ENCODE data around the gene TRIM34.
"Not testable (repeated sequence)": the region's sequence is repeated elsewhere in the genome, so short reads cannot be mapped to it uniquely, and the experiment has no call there.

The TRIM34 gene

DNA sequence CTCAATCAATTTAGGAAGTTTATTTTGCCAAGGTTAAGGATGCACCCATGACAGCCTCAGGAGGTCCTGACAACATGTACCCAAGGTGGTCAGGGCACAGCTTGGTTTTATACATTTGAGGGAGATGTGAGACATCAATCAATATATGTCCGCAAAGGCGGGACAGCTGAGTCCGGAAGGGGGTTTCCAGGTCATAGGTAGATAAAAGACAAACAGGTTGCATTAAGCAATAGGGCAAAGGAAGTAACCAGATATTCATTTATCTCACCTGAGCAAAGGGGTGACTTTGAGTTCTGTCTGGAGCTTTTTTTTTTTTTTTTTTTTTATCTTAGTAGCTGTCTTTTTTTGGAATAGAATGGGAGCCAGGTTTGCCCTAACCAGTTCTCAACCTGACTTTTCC lies 2.0 kb upstream of the TRIM34 start:
- peaks cover 29% of the 10 kb centered on the region for H3K4me1 ChIP-seq (ENCODE audit: insufficient read depth, low read length)
- H3K9ac ChIP-seq (ENCODE audit: low read length) = no peak overlapping the region
- H3K9me3 ChIP-seq (ENCODE audit: low read length) = no peaks in the 10 kb centered on the region
- no peaks in the 10 kb centered on the region for H3K36me3 ChIP-seq (ENCODE audit: insufficient read depth, low read length)
- H3K27me3 ChIP-seq (ENCODE audit: control insufficient read depth in 1 of 2, insufficient read depth in 2 of 2, low read length in 2 of 2) = no peaks in the 10 kb centered on the region
- H3K27ac ChIP-seq (ENCODE audit: low read depth, low read length) = no peak overlapping the region
- H3K4me3 ChIP-seq (ENCODE audit: low read depth in 1 of 2, low read length in 2 of 2) = no peak overlapping the region

DNA sequence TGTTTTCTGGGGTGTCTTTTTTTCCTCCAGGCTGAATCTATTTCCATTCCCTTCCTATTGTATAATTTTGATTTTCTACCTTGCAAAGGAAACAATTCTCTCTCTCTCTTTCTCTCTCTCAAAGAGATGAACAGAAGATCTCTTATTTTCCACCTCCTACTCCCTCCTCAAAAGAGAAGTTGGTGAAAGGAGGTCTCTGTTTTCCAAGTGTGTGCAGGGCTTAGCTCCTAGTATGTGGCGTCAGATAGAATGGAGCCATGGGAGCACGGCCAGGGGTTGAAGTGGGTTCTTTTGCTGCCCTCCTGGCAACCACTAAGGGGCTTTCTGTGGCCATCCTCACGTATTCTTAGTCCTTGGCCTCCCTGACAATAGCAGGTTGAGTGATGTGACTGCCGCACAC lies 480 bp downstream of the TRIM34 start:
- Histone ChIP-seq H3K9me3 (ENCODE audit: low read length) (no peaks in the 10 kb centered on the region), H3K27ac (ENCODE audit: low read depth, low read length) (peak overlapping the region; percentile 71)

DNA sequence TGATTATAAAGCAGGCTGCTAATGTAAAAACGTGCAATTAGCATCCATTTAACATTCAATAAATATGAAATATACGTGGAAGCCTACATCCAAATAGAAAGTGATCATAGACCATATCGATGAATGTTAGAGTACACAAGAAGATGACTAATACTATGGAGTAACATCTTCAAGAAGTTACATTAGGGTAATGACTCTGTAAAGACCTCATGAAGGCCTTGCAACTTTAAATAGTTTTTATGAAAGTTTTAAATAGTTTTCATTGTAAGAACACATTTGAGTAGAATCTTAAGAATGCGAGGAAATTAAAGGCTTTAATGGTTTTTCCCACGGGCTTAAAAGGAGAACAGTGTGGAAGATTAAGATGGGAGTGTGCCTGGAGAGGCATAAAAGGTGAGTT lies 1.4 kb downstream of the TRIM34 start:
- Histone ChIP-seq H3K4me1 (ENCODE audit: insufficient read depth, low read length) (peaks cover 21% of the 10 kb centered on the region), H3K9me3 (ENCODE audit: low read length) (no peaks in the 10 kb centered on the region), H3K27me3 (ENCODE audit: control insufficient read depth in 1 of 2, insufficient read depth in 2 of 2, low read length in 2 of 2) (no peaks in the 10 kb centered on the region), H3K27ac (ENCODE audit: low read depth, low read length) (no peak overlapping the region), H3K9ac (ENCODE audit: low read length) (no peak overlapping the region), H3K36me3 (ENCODE audit: insufficient read depth, low read length) (no peaks in the 10 kb centered on the region), H3K4me3 (ENCODE audit: low read depth in 1 of 2, low read length in 2 of 2) (no peak overlapping the region)

More for the DNA sequence above, 480 bp downstream of the TRIM34 start:
- Histone ChIP-seq H3K27me3 (ENCODE audit: control insufficient read depth in 1 of 2, insufficient read depth in 2 of 2, low read length in 2 of 2) (no peaks in the 10 kb centered on the region), H3K4me1 (ENCODE audit: insufficient read depth, low read length) (peaks cover 29% of the 10 kb centered on the region), H3K9ac (ENCODE audit: low read length) (peak overlapping the region; percentile 43), H3K36me3 (ENCODE audit: insufficient read depth, low read length) (no peaks in the 10 kb centered on the region), H3K4me3 (ENCODE audit: low read depth in 1 of 2, low read length in 2 of 2) (peak overlapping the region; percentile 33 to 82)

DNA sequence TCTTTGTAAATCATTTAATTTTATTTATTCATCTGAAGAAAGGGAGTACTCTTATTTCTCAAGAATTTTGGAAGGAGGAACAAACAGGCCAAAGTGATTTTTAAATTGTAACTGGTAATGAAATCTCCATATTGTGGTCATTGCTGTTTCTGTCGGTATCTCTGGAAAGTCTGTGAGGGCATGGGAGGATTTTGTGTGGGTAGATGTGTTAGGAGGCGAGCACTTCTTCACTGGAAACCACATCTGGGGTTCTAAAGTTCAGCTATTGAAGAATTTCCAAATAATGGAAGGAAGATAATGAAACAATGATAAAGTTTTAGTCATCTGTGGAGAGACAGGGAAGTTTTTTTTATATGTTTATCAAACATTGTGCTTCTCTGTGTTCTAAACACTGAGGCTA lies 6.6 kb downstream of the TRIM34 start:
- Histone ChIP-seq H3K27ac (ENCODE audit: low read depth, low read length) (no peak overlapping the region), H3K36me3 (ENCODE audit: insufficient read depth, low read length) (peaks cover 12% of the 10 kb centered on the region), H3K4me3 (ENCODE audit: low read depth in 1 of 2, low read length in 2 of 2) (no peak overlapping the region), H3K9me3 (ENCODE audit: low read length) (no peaks in the 10 kb centered on the region), H3K27me3 (ENCODE audit: control insufficient read depth in 1 of 2, insufficient read depth in 2 of 2, low read length in 2 of 2) (no peaks in the 10 kb centered on the region), H3K9ac (ENCODE audit: low read length) (no peak overlapping the region), H3K4me1 (ENCODE audit: insufficient read depth, low read length) (no peaks in the 10 kb centered on the region)

DNA sequence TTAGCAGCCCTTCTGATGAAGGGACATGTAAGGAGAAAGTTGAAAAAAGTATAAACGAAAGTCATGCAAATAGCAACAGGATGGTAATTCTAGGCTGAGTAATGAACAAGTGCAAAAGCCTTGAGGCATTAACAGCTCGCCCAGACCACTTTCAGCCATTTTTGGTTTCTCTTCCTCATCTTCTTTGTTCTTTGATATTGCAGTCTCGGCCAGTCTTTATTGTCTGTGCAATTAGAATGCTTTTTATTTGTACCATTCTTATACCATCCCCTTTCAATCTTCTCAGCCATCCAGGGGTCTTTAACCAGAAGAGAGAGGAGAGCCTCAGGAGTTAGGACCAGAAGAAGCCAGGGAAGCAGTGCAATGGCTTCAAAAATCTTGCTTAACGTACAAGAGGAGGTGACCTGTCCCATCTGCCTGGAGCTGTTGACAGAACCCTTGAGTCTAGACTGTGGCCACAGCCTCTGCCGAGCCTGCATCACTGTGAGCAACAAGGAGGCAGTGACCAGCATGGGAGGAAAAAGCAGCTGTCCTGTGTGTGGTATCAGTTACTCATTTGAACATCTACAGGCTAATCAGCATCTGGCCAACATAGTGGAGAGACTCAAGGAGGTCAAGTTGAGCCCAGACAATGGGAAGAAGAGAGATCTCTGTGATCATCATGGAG lies 7.3 kb downstream of the TRIM34 start:
- no peaks in the 10 kb centered on the region for H3K4me1 ChIP-seq (ENCODE audit: insufficient read depth, low read length)
- peaks cover 12% of the 10 kb centered on the region for H3K36me3 ChIP-seq (ENCODE audit: insufficient read depth, low read length)
- no peak overlapping the region for H3K4me3 ChIP-seq (ENCODE audit: low read depth in 1 of 2, low read length in 2 of 2)
- no peak overlapping the region for H3K27ac ChIP-seq (ENCODE audit: low read depth, low read length)
- H3K9ac ChIP-seq (ENCODE audit: low read length) = no peak overlapping the region
- H3K27me3 ChIP-seq (ENCODE audit: control insufficient read depth in 1 of 2, insufficient read depth in 2 of 2, low read length in 2 of 2) = no peaks in the 10 kb centered on the region
- no peaks in the 10 kb centered on the region for H3K9me3 ChIP-seq (ENCODE audit: low read length)

DNA sequence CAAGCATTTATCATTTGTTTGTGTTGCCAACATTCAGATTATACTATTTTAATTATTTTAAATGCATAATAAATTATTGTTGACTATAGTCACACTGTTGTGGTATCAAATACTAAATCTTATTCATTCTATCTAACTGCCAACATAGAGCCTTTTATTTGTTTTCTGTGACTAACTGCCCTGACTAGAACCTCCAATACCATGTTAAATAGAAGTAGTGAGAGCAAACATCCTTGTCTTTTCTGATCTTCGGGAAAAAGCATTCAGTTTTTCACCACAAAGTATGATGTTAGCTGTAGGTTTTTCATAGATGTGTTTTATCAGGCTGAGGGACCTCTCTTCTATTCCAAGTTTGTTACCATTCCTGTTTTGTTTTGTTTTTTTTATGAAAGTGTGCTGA lies 15.2 kb downstream of the TRIM34 start:
- no peak overlapping the region for H3K9ac ChIP-seq (ENCODE audit: low read length)
- no peak overlapping the region for H3K27ac ChIP-seq (ENCODE audit: low read depth, low read length)
- no peak overlapping the region for H3K4me3 ChIP-seq (ENCODE audit: low read depth in 1 of 2, low read length in 2 of 2)
- H3K4me1 ChIP-seq (ENCODE audit: insufficient read depth, low read length) = no peaks in the 10 kb centered on the region
- H3K9me3 ChIP-seq (ENCODE audit: low read length) = no peaks in the 10 kb centered on the region
- peaks cover 11% of the 10 kb centered on the region for H3K36me3 ChIP-seq (ENCODE audit: insufficient read depth, low read length)
- no peaks in the 10 kb centered on the region for H3K27me3 ChIP-seq (ENCODE audit: control insufficient read depth in 1 of 2, insufficient read depth in 2 of 2, low read length in 2 of 2)

DNA sequence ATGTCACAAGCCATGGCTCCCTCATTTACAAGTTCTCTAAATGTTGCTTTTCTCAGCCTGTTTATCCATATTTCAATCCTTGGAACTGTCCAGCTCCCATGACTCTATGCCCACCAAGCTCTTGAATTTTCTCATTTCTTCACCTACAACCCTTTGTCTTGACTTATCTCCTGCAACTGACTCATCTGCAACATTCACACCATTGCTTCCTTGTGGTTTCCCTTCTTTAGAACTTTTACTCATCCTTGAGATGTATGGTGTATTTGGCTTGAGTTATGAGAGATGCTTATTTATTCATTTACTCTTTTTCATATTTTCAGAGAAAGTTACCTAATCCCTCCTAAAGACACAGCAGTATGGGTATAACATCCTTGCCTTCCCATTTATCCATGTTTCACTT lies 18.8 kb downstream of the TRIM34 start:
- Histone ChIP-seq H3K9me3 (ENCODE audit: low read length) (no peaks in the 10 kb centered on the region), H3K9ac (ENCODE audit: low read length) (no peak overlapping the region), H3K27ac (ENCODE audit: low read depth, low read length) (no peak overlapping the region), H3K4me1 (ENCODE audit: insufficient read depth, low read length) (no peaks in the 10 kb centered on the region), H3K27me3 (ENCODE audit: control insufficient read depth in 1 of 2, insufficient read depth in 2 of 2, low read length in 2 of 2) (no peaks in the 10 kb centered on the region), H3K36me3 (ENCODE audit: insufficient read depth, low read length) (peaks cover 10% of the 10 kb centered on the region), H3K4me3 (ENCODE audit: low read depth in 1 of 2, low read length in 2 of 2) (no peak overlapping the region)

DNA sequence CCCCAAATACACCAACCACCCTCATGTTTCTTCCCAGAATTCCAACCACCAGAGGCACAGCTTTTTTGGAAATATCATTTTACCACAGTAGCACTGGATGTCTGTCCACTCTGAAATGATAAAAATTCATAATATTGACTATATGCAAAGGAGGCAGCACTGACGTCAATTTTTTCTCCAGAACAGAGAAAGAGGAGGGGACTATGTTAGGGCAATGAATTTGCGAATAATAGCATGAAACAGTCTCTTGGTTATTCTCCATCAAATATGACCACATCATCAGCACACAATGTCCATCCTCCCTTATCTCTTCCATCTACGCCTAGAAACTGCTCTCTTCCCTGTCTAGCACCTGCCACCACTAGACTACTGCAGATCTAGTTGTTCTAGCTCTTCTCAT lies 21.3 kb downstream of the TRIM34 start:
- Histone ChIP-seq H3K4me1 (ENCODE audit: insufficient read depth, low read length) (no peaks in the 10 kb centered on the region), H3K9me3 (ENCODE audit: low read length) (no peaks in the 10 kb centered on the region), H3K9ac (ENCODE audit: low read length) (no peak overlapping the region), H3K36me3 (ENCODE audit: insufficient read depth, low read length) (peaks cover 10% of the 10 kb centered on the region), H3K27ac (ENCODE audit: low read depth, low read length) (no peak overlapping the region), H3K4me3 (ENCODE audit: low read depth in 1 of 2, low read length in 2 of 2) (no peak overlapping the region), H3K27me3 (ENCODE audit: control insufficient read depth in 1 of 2, insufficient read depth in 2 of 2, low read length in 2 of 2) (no peaks in the 10 kb centered on the region)

DNA sequence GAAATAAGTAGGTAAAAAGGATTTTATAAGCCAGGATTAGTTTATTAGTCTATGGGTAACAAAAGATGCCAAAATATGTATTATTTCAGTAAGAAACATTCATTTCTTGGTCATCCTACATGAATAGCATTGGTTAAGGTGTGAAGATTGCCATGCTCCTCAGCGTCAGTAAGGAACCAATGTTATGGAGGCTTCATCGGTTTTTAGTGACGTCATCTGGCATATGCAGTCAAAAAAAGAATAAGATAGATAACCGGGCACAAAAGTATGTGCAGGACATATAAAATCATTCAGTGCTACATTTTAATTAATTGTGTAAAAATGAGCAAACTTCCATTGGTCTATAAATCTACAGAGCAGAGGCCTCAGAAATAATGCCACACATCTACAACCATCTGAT lies 30.7 kb downstream of the TRIM34 start:
- Histone ChIP-seq H3K36me3 (ENCODE audit: insufficient read depth, low read length) (no peaks in the 10 kb centered on the region), H3K9me3 (ENCODE audit: low read length) (no peaks in the 10 kb centered on the region), H3K27me3 (ENCODE audit: control insufficient read depth in 1 of 2, insufficient read depth in 2 of 2, low read length in 2 of 2) (no peaks in the 10 kb centered on the region), H3K4me3 (ENCODE audit: low read depth in 1 of 2, low read length in 2 of 2) (no peak overlapping the region), H3K9ac (ENCODE audit: low read length) (no peak overlapping the region), H3K27ac (ENCODE audit: low read depth, low read length) (no peak overlapping the region), H3K4me1 (ENCODE audit: insufficient read depth, low read length) (no peaks in the 10 kb centered on the region)

DNA sequence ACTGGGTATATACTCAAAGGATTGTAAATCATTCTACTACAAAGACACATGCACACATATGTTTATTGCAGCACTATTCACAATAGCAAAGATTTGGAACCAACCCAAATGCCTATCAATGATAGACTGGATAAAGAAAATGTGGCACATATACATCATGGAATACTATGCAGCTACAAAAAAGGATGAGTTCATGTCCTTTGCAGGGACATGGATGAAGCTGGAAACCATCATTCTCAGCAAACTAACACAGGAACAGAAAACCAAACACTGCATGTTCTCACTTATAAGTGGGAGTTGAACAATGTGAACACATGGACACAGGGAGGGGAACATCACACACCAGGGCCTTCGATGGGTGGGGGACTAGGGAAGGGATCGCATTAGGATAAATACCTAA lies 32.2 kb downstream of the TRIM34 start:
- not testable (repeated sequence) for H3K4me3 ChIP-seq (ENCODE audit: low read depth in 1 of 2, low read length in 2 of 2); H3K9ac ChIP-seq (ENCODE audit: low read length)

DNA sequence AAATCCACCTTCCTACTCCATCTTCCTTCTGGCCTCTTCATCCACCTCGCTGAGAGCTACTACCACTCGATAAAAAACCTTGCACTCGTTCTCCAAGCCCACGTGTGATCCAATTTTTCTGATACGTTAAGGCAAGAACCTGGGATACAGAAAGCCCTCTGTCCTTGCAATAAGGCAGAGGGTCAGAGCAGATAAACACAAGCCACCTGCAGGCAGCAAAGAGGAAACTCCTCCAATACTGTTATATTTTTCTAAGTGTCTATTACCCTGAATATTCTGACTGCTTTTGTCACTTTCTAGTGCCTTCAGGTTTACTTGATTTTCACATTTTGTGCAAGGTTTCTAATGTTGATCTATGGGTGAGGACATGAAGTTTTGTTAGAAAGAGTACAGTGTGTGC lies 33.5 kb downstream of the TRIM34 start:
- Histone ChIP-seq H3K4me1 (ENCODE audit: insufficient read depth, low read length) (no peaks in the 10 kb centered on the region), H3K4me3 (ENCODE audit: low read depth in 1 of 2, low read length in 2 of 2) (no peak overlapping the region), H3K9me3 (ENCODE audit: low read length) (no peaks in the 10 kb centered on the region), H3K27ac (ENCODE audit: low read depth, low read length) (no peak overlapping the region), H3K36me3 (ENCODE audit: insufficient read depth, low read length) (no peaks in the 10 kb centered on the region), H3K27me3 (ENCODE audit: control insufficient read depth in 1 of 2, insufficient read depth in 2 of 2, low read length in 2 of 2) (no peaks in the 10 kb centered on the region), H3K9ac (ENCODE audit: low read length) (no peak overlapping the region)

More for the DNA sequence above, 32.2 kb downstream of the TRIM34 start:
- not testable (repeated sequence) for H3K27me3 ChIP-seq (ENCODE audit: control insufficient read depth in 1 of 2, insufficient read depth in 2 of 2, low read length in 2 of 2); H3K9me3 ChIP-seq (ENCODE audit: low read length); H3K4me1 ChIP-seq (ENCODE audit: insufficient read depth, low read length); H3K27ac ChIP-seq (ENCODE audit: low read depth, low read length); H3K36me3 ChIP-seq (ENCODE audit: insufficient read depth, low read length)

DNA sequence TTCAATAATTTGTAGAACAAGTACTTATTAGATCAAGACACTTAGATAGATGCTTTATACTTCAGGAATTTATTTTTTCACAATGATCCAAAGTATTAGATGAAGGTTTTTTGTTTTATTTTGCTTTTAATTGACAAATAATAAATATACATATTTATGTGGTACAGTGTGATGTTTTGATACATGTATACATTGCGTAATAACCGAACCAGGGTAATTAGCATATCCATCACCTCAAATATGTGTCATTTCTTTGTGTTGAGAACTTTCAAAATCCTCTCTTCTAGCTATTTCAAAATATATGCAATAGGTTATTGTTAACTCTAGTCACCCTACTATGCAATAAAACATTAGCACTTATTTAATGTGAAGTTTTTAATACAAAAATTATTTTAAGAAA lies 38.7 kb downstream of the TRIM34 start:
- Histone ChIP-seq H3K4me3 (ENCODE audit: low read depth in 1 of 2, low read length in 2 of 2) (no peak overlapping the region), H3K9me3 (ENCODE audit: low read length) (no peaks in the 10 kb centered on the region), H3K27me3 (ENCODE audit: control insufficient read depth in 1 of 2, insufficient read depth in 2 of 2, low read length in 2 of 2) (no peaks in the 10 kb centered on the region), H3K27ac (ENCODE audit: low read depth, low read length) (no peak overlapping the region), H3K9ac (ENCODE audit: low read length) (no peak overlapping the region), H3K36me3 (ENCODE audit: insufficient read depth, low read length) (peaks cover 19% of the 10 kb centered on the region), H3K4me1 (ENCODE audit: insufficient read depth, low read length) (no peaks in the 10 kb centered on the region)

Measured in muscle layer of colon (tissue), 2 donors.